ENCODE measurements around the gene LRRC8B.
"Not testable (repeated sequence)": the region's sequence is repeated elsewhere in the genome, so short reads cannot be mapped to it uniquely, and the experiment has no call there.

Gene LRRC8B

DNA sequence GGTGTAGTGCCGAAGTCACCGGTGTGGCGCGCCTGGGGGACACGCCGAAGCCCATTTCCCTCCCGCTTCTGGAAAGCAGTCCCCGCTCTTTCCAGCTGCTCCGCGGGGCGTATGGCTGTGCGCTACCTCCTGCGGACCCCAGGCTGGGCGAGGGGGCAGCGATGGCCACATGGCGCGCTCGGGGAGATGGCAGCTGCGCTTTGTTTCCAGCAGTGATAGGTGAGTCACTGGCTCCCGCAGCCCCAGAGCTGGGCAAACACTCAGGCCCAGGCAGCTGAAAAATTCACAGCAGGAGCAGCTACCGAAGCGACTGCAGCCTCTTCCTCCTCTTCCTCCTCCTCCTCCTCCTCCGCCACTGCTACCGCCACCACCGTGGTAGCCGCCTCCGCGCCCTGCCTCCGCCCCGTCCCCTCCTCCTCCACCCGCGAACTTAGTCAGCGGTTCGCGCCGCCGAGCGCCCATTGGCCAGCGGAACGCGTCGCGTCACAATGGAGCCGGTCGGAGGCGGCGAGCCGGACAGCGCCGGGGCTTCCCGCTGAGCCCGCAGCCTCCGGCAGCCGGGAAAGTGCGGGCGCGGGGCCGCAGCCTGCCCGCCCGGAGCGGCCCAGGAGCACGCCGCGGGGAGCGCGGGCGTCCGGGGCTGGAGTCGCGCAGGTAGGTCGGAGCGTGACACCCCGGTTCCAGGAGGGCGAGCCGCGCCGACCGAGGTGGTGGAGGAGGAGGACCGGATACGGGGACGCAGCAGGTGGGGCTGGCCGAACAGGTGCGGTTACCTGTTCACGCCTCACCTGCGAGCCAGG lies at the start of gene LRRC8B:
LRRC8B (plus strand) TSS at position 461 of the 800 bp plus-strand sequence. CDS start 57,822 bp downstream, outside the sequence.
- DNase-seq (ENCODE audit: low spot score) = peak; percentile 93

DNA sequence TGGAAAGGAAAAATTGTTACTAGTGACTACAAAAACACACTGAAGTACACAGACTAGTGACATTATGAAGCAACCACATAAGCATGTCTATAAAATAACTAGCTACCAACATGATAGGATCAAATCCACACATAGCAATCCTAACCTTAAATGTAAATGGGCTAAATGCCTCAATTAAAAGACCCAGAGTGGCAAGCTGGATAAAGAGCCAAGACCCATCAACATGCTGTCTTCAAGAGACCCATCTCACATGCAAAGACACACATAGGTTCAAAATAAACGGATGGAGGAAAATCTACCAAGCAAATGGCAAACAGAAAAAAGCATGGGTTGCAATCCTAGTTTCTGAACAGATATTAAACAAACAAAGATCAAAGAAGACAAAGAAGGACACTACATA lies 49.4 kb upstream of the LRRC8B start:
- DNase-seq (ENCODE audit: low spot score) = no peak

DNA sequence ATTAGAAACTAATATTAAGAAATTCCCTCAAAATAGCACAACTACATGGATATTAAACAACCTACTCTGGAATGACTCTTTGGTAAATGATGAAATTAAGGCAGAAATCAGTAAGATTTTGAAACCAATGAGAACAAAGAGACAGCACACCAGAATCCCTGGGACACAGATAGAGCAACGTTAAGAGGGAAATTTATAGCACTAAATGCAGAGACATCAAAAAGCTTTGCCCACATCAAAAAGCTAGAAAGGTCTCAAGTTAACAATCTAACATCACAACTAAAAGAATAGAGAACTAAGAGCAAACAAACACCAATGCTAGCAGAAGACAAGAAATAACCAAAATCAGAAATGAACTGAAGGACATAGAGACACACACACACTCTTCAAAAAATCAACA lies 48.6 kb upstream of the LRRC8B start:
- DNase-seq (ENCODE audit: low spot score) = no peak

DNA sequence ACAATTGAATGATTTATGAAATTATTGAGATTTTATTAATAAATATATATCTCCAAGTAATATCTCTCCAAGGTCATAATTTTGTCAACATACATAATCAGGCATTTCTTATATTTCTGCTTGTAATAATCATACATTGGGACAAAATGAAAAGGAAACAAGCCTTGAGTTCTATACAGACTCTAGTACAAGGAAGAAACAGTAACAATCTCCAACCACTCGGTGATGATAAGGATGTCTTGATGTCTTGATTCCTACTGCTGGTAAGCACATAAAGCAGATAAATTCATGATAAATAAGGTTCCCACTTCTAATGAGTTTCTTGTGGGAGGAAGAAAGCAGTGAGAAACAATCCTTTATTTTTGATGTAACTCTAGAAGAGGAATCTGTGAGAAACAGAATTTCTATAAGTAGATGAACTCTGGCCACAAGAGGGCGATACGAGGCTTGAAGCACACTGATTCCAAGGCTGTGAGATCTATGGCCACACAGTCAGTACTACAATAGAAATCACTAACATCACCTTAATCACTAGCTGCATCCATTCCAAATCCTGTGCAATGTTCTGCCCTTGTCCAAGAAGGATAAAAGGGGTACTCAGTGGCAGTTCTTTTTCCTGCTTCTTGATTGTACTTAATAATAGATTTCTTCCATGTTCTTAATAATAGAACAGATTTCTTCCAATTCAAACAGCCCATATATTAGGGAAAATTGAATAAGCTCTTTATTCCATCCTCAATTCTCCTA lies 41.4 kb upstream of the LRRC8B start:
- peak; percentile 70 for DNase-seq (ENCODE audit: low spot score)

DNA sequence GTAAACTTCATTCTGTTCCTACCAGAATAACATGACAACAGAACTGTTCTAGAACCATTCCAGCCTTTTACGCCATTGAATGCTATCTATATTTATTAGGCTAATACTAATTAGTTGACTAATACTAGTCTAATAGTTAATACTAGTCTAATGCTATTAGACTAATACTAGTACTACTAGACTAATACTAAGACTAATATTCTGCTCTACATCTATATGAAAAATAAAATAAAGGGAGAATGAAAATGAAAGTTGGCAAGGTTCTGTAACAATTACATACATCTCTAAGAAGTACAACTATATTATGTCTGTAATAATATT lies 40.9 kb upstream of the LRRC8B start:
- no peak for DNase-seq (ENCODE audit: low spot score)

DNA sequence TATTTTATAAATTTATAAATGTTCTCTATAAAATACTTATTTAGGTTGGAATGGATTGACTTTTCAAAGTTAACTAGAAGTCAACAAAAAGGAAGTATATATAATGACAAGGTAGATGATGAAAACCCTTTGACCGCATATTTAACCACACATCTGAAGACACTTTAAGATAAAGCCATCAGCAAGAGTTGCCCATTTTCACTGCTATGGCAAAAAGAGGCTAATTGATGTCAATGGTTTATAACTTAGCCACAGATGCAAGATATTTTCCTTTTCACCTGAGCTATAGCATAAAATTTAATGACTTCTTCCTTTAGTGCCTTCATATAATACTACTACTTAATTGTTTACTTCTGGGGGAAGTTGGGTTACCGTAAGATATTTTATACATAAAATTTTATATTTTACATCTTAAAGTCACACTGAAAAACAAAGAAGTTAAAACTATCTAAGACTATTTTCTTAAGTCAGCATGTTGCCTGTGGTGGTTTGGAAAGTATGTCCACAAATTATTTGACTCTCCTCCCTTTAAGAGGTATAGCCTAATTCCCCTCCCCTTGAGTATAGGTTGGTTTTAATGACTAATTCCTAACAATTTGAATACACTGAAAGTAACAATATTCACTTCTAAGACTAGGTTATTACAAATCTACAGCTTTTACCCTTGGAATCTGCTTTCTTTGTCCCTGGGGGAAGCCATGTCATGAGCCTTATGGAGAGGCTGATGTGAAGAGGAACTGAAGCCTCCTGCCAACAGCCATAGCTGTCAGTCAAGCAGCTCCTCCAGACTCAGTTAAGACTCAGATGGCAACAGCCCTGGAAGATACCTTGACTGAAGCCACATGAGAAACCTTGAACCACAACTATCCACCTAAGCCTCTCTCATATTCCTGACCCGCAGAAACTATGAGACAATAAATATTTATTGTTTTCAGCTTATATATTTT lies 40.3 kb upstream of the LRRC8B start:
- no peak for DNase-seq (ENCODE audit: low spot score)

DNA sequence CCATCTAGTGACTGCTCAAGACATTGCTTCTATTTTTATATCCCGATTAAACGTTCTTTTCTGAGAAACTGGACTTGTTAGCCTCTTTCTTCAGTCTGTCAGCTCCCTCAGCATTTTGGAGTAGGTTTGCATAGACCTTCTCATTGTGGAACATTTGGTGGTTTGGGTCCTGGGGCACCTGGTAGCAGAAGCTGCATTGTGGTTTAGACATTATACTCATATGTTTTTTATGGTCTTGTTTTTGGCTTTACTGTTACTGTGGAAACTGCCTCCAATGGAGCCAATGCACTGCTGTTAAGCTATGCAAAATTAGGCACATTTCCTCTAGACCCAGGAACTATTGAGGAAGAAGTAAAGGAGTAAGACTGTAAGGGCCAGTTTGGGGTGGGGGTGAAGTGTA lies 36.7 kb upstream of the LRRC8B start:
- DNase-seq (ENCODE audit: low spot score) = no peak

DNA sequence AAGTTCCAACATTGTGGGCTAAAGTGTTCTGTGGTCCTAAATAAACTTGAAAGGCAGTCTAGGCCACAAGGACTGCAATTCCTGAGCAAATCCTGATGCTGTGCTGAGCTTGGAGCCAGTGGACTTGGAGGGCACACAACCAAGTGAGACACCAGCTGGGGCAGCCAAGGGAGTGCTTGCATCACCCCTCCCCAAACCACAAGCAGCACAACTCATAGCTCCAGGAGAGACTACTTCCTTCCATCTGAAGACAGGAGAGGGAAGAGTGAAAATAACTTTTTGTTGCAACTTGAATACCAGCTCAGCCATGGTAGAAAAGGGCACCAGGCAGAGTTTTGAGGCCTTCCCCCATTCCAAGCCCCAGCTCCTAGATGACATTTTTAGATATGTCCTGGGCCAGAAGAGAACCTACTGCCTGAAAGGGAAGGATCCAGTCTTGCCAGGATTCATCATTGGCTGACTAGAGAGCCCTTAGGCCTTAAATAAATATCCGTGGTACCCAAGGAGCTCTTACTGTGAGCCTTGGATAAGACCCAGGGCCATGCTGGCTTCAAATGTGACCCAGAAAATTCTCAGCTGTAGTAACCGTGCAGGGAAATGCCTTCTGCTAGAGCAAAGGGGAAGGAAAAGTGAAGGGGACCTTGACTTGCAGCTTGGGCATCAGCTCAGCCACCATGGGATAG lies 35.4 kb upstream of the LRRC8B start:
- no peak for DNase-seq (ENCODE audit: low spot score)

DNA sequence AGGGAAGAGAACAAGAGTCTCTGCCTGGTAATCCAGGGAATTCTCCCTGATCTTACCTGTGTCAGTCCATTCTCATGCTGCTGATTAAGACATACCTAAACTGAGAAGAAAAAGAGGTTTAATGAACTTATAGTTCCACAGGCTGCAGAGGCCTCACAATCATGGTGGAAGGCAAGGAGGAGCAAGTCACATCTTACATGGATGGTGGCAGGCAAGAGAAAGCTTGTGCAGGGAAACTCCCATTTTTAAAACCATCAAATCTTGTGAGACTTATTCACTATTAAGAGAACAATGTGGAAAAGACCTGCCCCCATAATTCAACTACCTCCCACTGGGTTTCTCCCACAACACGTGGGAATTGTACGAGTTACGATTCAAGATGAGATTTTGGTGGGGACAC lies 34.2 kb upstream of the LRRC8B start:
- DNase-seq (ENCODE audit: low spot score) = no peak

DNA sequence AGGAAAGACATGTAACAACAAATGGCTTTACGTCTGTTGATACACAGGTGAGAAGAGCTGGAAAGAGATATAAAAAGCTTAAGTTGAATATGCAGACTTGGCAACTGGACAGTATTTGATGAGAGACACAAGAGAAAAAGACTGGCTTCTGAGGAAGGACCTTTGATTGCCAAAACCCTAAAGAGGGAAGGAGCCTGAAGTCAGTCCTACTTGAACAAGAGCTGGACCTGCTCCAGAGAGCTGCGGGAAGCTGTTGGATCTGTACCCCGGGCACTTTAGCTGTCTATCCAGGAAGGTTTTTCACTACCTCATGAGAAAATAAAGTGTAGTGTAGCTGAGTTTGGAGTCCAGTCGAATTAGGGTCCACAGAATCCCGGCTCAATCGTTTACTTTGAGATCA lies 25.3 kb upstream of the LRRC8B start:
- DNase-seq (ENCODE audit: low spot score) = no peak

DNA sequence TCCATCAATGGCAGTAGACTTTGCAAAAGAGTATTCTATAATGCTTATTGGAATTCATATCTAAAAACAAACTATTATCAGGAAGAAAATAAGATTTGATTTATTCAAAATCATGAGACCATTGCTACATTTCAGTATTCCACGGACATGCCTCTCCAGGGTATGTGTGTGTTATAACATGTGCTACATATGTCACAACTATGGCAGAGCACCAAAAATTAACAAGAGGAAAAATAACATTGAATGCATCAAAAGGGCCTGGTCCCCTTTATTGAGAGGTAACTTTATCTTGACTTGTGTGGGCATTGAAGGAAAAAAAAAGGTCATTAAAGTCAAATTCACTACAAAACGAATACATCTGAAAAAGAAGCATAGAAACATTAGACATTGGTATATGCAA lies 22.6 kb upstream of the LRRC8B start:
- no peak for DNase-seq (ENCODE audit: low spot score)

DNA sequence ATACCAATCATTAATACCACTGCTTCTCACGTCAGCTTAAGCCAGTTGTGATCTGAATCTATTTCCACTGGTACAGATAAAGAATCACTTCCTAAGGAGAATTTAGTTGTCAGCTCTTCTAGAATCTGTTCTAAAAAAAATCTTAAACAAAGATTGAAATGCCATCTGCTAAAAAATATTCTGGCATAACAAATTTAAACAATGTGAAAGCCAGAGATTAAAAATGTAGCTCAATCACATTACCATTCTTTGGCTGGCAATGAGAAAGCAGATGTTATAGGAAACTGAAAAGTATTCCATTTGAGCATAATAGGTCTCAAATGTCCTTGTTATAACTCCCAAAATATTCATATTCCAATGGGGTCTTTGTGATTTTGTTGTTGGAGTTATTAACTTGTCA lies 21.7 kb upstream of the LRRC8B start:
- no peak for DNase-seq (ENCODE audit: low spot score)

DNA sequence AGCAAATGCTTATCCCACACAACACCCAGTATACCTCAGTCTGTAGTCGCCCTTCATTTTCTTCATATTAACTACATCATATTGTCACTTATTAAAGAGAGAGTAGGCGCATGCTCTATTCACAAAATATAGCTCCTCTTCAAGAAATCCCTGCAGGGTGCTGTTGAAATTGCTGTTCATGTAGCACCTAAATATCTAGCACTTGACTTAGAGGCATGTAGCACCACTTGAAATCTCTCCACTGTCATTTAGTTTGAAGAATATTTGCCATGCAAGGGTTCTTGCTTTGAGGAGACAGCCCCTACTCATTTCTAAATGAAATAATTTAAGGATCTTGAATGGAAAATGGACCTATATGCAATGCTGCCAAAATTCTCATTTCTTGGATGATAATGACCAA lies 20.9 kb upstream of the LRRC8B start:
- DNase-seq (ENCODE audit: low spot score) = no peak

DNA sequence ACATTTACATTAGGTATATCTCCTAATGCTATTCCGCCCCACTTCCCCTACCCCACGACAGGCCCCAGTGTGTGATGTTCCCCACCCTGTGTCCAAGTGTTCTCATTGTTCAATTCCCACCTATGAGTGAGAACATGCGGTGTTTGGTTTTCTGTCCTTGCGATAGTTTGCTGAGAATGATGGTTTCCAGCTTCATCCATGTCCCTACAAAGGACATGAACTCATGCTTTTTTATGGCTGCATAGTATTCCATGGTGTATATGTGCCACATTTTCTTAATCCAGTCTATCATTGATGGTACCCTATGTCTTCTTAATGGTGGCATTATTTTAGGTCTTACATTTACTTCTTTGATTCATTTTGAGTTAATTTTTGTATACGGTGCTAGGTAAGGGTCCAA lies 14.6 kb upstream of the LRRC8B start:
- DNase-seq (ENCODE audit: low spot score) = not testable (repeated sequence)

DNA sequence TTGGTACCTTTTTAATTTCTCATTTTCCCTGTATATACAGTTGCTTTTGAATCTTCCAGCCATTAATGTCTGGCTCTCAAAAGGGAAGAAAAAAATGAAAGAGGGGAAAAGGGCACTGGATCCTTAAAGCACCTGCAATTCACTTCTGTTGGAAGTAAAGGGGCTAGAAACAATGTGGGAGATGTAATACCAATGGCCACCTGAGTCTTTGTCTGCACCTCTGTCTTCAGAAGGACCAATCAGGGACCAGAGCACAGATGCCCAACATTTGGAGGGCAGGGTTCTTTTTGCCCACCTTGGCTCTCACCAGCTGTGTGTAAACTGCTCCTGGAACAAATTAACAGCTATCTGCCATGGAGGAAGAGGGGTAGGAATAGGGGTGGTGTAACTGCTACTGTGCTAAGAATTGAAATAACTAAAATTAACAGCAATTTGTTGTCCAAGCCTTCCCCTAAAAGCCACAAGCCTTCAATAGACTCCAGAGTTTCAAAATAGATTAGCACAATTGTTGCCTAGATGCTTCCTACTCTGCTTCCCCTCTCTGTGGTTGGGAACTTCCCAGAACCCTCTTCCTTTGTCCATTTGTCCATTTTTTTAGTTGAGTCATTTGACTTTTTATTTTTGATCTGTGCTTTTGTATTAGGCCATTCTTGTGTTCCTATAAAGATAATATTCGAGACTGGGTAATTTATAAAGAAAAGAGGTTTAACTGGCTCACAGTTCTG lies 11.5 kb upstream of the LRRC8B start:
- DNase-seq (ENCODE audit: low spot score) = no peak

DNA sequence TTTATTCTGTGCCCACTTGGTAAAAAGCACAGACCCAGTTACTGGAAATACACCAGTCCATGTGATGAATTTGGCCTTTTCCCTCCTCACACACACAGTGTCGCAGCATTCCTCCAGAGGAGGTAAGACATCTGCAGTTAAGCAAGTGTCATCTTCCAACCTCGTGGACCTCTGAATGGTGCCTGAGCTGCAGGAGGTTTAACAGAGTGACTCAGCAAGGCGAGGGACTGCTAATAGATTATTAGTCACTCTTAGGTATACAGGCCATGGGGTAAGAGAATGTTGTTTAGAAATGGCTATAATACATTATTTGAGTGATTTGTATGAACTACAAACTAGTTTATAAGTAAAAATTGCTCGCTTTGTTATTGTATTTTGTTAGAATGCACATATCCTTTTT lies 8.6 kb upstream of the LRRC8B start:
- DNase-seq (ENCODE audit: low spot score) = peak; percentile 69

DNA sequence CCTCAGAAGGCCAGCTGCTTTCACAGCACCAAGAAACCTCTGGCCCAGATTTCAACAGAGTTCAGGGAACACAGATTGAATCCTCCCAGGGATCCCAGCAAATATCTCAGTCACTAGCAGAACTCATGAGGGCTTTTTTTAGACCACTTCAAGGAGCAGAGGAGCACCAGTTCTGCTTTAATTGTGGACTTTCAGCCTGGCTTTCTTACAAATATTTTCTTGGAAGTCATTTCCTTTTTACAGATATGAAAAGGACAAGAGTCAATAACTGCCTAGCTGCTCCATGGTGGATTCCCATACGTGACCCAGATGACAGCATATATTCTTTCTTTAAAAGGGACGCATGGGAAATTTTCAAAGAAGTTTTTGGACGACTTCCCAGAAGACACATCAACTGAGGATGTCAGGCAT lies 6.4 kb upstream of the LRRC8B start:
- DNase-seq (ENCODE audit: low spot score) = peak; percentile 16

DNA sequence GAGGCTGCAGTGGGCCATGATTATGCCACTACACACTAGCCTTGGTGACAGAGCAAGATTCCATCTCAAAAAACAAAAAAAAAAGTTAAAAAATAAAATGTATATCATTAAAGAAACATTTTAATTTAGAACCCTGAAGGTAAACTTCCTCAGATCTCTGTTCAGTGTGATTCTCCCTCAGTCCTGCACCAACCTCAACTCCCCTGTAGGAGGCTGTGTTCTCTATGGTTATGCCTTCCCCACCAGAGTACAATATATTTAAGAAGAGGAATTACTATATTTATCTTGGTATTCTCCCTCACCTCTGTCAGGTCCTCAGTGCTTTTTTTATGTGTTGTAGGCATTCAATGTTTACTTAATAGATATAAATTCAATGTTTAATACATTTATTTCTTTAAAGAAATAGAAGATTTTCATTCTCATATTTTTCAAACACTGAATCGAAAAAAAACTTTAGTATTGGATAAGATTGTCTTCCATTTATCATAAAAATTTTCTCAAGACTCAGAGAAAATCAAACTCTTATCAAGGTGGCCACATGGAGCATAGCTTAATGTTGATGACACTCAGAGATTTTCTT lies 4.8 kb upstream of the LRRC8B start:
- DNase-seq (ENCODE audit: low spot score) = peak; percentile 46

DNA sequence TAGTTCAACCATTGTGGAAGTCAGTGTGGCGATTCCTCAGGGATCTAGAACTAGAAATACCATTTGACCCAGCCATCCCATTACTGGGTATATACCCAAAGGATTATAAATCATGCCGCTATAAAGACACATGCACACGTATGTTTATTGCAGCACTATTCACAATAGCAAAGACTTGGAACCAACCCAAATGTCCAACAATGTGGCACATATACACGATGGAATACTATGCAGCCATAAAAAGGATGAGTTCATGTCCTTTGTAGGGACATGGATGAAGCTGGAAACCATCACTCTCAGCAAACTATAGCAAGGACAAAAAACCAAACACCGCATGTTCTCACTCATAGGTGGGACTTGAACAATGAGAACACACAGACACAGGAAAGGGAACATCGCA lies 2.7 kb upstream of the LRRC8B start:
- not testable (repeated sequence) for DNase-seq (ENCODE audit: low spot score)

DNA sequence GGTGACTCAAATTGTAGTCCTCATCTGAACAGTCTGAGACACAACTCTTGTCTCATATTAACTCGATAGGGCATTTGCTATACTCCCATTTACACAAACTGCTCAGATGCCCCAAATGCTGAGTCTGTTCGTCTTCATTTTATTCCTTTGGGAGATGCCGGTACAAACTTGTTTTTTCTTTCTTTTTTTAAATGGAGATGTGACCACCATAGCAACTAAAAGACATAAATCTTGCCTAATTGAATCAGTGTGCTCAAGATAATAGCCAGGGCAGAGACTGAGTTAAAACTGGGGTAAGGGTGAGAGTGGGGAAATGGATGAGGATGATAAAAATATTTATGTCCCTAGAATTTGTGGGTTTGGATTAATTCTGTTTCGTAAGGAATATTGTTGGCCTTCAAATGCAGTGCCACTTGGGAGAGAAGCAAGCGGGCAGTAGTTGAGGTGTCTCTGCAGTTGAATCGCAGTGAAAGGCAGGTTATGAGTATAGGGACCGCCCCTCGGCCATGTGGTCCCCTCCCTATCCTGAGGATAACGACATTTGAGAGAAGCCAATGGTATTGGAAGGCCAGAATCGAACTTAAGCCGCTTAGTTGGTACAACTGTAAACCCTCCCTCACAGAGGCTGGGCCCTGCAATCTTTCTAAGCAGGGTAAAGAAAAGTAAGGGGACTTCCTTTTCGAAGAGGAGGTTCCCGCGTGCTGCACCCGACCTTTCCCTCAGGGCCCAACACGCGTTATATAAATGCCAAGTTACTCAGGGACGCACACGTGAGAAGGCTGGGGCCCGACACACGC lies 859 bp upstream of the LRRC8B start:
- no peak for DNase-seq (ENCODE audit: low spot score)
